Right lobe of liver (tissue), 4 donors: ENCODE results near the gene TPRN.

ENCODE experiments used
- CTCF ChIP-seq, 4 donors: fragments of 200-600 bp in 3 of 4; fragments of 450-650 bp in 1 of 4; IDR thresholded peaks; one replicate each; pipeline versions ENCODE4 v1.5.1 to v1.8.0; 2016 to 2022; ENCODE audit warnings: antibody characterized with exemption in 4 of 4, mild to moderate bottlenecking in 2 of 4
- POLR2A ChIP-seq: fragments of 450-650 bp; IDR thresholded peaks from one replicate; pipeline ENCODE4 v1.6.1; 2017; ENCODE audit warnings: antibody characterized with exemption, mild to moderate bottlenecking
- donor health status: DM: no; HTN: no; CAD: no.
- donor health status: DM: no; HTN: no; CAD: no.
- donor health status: DM: no; HTN: yes; CAD: no.

- no peak for TF ChIP-seq POLR2A
- no peak for TF ChIP-seq CTCF (IDR thresholded peaks at IDR 0.05)
These were observed 52.3 kb downstream of the TPRN start for GRCh38 chr9:137148242-137148641.
